Testis (tissue), 2 donors: ENCODE results near the gene CEP78.

ENCODE experiments used
- CTCF ChIP-seq, 3 experiments: fragments of 450-650 bp in 2 of 3; fragments of 200-600 bp in 1 of 3; sonication (generic) in 1 of 3; IDR thresholded peaks; one replicate each; pipeline ENCODE4 v1.5.1; 2016 to 2019; ENCODE audit warnings: antibody characterized with exemption in 3 of 3, mild to moderate bottlenecking in 2 of 3, moderate library complexity in 1 of 3
- POLR2A ChIP-seq: fragments of 450-650 bp; IDR thresholded peaks from one replicate; pipeline ENCODE4 v1.6.1; 2017; ENCODE audit warnings: antibody characterized with exemption, mild to moderate bottlenecking, moderate library complexity

GRCh38 chr9:78210841-78211301 lies 25.0 kb upstream of the CEP78 start:
- no peak for TF ChIP-seq CTCF (IDR thresholded peaks at IDR 0.05)
- no peak for TF ChIP-seq POLR2A
